Stomach (tissue), 9 donors: ENCODE measurements around the gene RXFP4. TPM values are rescaled to one million over a fixed set of nuclear protein-coding genes. Genes with fewer than 3 reads are reported as not detected.

Source experiments
- DNase-seq, 2 donors: peaks; one replicate each; pipeline versions ENCODE4 v3.0.0 to v3.0.0-alpha.2; 2013 to 2019
- H3K27ac ChIP-seq, 5 donors: fragments of 200-600 bp in 4 of 5; sonication (generic) in 4 of 5; one replicate each; pipeline ENCODE4 v1.5.1; 2013 to 2019; ENCODE audit warnings: mild to moderate bottlenecking in 1 of 5, moderate library complexity in 1 of 5
- H3K27me3 ChIP-seq, 3 donors: fragments of 200-600 bp; sonication (generic); one replicate each; pipeline ENCODE4 v1.5.1; 2017 to 2019; ENCODE audit warnings: mixed run types in 1 of 3
- H3K36me3 ChIP-seq, 4 donors: fragments of 200-600 bp; sonication (generic); 1 replicate in 3 of 4; 2 replicates in 1 of 4; pipeline ENCODE4 v1.5.1; 2016 to 2019
- H3K4me1 ChIP-seq, 4 donors: fragments of 200-600 bp; sonication (generic); one replicate each; pipeline ENCODE4 v1.5.1; 2016 to 2019
- H3K4me3 ChIP-seq, 4 donors: fragments of 200-600 bp; sonication (generic) in 3 of 4; one replicate each; pipeline ENCODE4 v1.5.1; 2016 to 2019; ENCODE audit warnings: mild to moderate bottlenecking in 1 of 4
- H3K9me3 ChIP-seq, 4 donors: fragments of 200-600 bp; sonication (generic); one replicate each; pipeline ENCODE4 v1.5.1; 2016 to 2019
- CTCF ChIP-seq, 7 experiments: fragments of 450-650 bp in 4 of 7; fragments of 200-600 bp in 3 of 7; sonication (generic) in 3 of 7; IDR thresholded peaks; one replicate each; pipeline ENCODE4 v1.5.1; 2016 to 2019; ENCODE audit warnings: antibody characterized with exemption in 7 of 7, control low read depth in 2 of 7, mild to moderate bottlenecking in 1 of 7
- EP300 ChIP-seq: sonication (generic); formaldehyde crosslinking; IDR thresholded peaks from one replicate; pipeline ENCODE4 v1.6.1; 2017; ENCODE audit warnings: antibody characterized with exemption
- POLR2A ChIP-seq, 4 donors: fragments of 450-650 bp; IDR thresholded peaks; one replicate each; pipeline ENCODE4 v1.6.1; 2016; ENCODE audit warnings: antibody characterized with exemption in 4 of 4, control low read depth in 2 of 4, mild to moderate bottlenecking in 1 of 4, moderate library complexity in 1 of 4
- POLR2AphosphoS5 ChIP-seq, 3 donors: sonication (generic); formaldehyde crosslinking; IDR thresholded peaks; one replicate each; pipeline ENCODE4 v1.6.1; 2016; ENCODE audit warnings: antibody characterized with exemption in 3 of 3
- WGBS, 5 donors: extraction: QIAGEN DNeasy Blood & Tissue Kit in 3 of 5; methylation state at CpG; one replicate each; pipeline versions ENCODE4 v1.1.5 to v1.1.7; 2013 to 2018; 5-methylcytosine and 5-hydroxymethylcytosine counted together
- intact Hi-C: fragments of 100-400 bp; cut with DNase I; formaldehyde crosslinking; loops from one replicate; pipeline ENCODE4 v1.15.1; 2023; ENCODE audit warnings: low total_unique reads
- polyA plus RNA-seq, 3 donors: library from polyadenylated mRNA; stranded (reverse); fragments of 200-250 nt; gene quantifications; one replicate each; pipeline ENCODE4 v1.2.3, GENCODE V29; 2013
- total RNA-seq, 5 donors: library from RNA; depleted of rRNA; stranded (reverse); fragments of >200 nt; gene quantifications; one replicate each; pipeline versions ENCODE4 v1.1.0 to v1.2.3, GENCODE V29; 2014 to 2016
- donor health status: healthy with polysubstance abuse.
- donor health status: Bipolar disorder and iron deficiency.
- donor health status: healthy.

The RXFP4 gene
- total and polyA plus RNA-seq, 8 donors = 50.4 TPM; not detected in 7

- no peak for TF ChIP-seq POLR2A (IDR thresholded peaks at IDR 0.05)
- no peak for TF ChIP-seq CTCF (IDR thresholded peaks at IDR 0.05)
- TF ChIP-seq EP300 = no peak
- no peak for TF ChIP-seq POLR2AphosphoS5 (IDR thresholded peaks at IDR 0.05)
- H3K4me3 ChIP-seq = no peak overlapping the region
- WGBS, 5 donors = 83 to 94% (median 87%) methylated on average over 6 of the region's 6 CpGs
- H3K27me3 ChIP-seq = no peaks in the 10 kb centered on the region
- no peaks in the 10 kb centered on the region for H3K9me3 ChIP-seq
- peaks cover 0 to 6% (median 2%) of the 10 kb centered on the region in 4 donors for H3K4me1 ChIP-seq
- peaks cover 90 to 100% (median 100%) of the 10 kb centered on the region in 4 donors for H3K36me3 ChIP-seq
- no peak for DNase-seq
- intact Hi-C loops = no loop called here
- peak overlapping the region in 1 of 5 donors; percentile 7 for H3K27ac ChIP-seq
These were observed 10.5 kb downstream of the RXFP4 start for GRCh38 chr1:155951753-155952504.

DNA sequence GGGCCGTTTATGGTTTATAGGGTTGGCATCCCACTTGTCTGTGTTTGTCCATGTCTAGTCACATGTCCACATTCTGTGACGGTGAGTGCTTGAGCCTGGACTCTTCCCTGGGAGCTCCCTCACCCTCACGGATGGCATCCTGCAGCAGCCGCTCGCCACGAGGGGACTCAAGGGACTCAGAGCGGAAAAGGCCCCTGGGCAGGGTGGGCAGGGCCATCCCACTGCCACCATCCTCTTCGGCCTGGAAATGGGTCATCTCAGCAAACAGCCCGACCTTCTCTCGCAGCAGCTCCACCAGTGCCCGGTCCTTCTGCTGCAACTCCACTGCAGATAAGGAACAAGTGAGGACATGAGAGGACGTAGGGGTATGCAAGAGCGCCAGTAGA is 11.1 kb downstream of the RXFP4 start:
- no peak for DNase-seq
- 91 to 95% (median 92%) methylated on average over 11 to 13 of the region's 13 CpGs for WGBS, 5 donors
- H3K36me3 ChIP-seq = peaks cover 91 to 100% (median 100%) of the 10 kb centered on the region in 4 donors

GRCh38 chr1:155954645-155955044 is 13.2 kb downstream of the RXFP4 start:
- TF ChIP-seq CTCF (IDR thresholded peaks at IDR 0.05) (no peak), POLR2AphosphoS5 (IDR thresholded peaks at IDR 0.05) (no peak), POLR2A (IDR thresholded peaks at IDR 0.05) (no peak), EP300 (no peak)
- H3K27ac ChIP-seq = no peak overlapping the region
- no peaks in the 10 kb centered on the region for H3K9me3 ChIP-seq
- intact Hi-C loops = no loop called here
- DNase-seq = no peak
- peaks cover 90 to 100% (median 100%) of the 10 kb centered on the region in 4 donors for H3K36me3 ChIP-seq
- H3K4me1 ChIP-seq = no peaks in the 10 kb centered on the region
- H3K27me3 ChIP-seq = no peaks in the 10 kb centered on the region
- no peak overlapping the region for H3K4me3 ChIP-seq
- WGBS, 5 donors = 97 to 100% (median 99%) methylated on average over 3 of the region's 3 CpGs

More for the DNA sequence above, 11.1 kb downstream of the RXFP4 start:
- Histone ChIP-seq H3K9me3 (no peaks in the 10 kb centered on the region), H3K4me1 (peaks cover 0 to under 1% (median 0%) of the 10 kb centered on the region in 4 donors), H3K27ac (peak overlapping the region in 1 of 5 donors; percentile 7), H3K4me3 (no peak overlapping the region), H3K27me3 (no peaks in the 10 kb centered on the region)
- no peak for TF ChIP-seq EP300
- TF ChIP-seq POLR2AphosphoS5 (IDR thresholded peaks at IDR 0.05) = no peak
- no peak for TF ChIP-seq CTCF (IDR thresholded peaks at IDR 0.05)
- TF ChIP-seq POLR2A (IDR thresholded peaks at IDR 0.05) = no peak
- intact Hi-C loops = no loop called here

DNA sequence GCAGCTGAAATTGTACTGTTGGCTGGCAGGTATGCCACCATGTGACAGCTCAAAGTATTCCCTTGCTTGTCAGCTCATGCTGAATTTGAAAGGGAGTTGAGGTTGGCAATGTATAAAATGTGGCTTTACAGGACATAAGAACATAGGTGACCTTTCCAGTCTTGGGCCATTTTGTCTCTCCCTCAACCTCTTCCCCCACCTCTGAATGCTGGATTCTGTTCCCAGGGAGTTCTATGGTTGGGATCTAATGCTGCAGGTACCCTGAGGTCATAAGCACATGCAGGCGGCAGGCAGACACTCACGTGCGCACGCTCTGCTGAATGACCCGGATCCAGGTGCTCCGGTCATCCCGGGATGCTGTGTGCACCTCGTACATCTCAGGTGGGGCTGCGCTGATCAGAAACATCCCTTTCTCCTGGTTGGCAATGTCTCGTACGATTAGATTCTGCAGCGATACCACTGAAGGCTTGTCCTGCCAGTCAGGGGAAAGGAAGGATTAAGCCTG is 16.0 kb downstream of the RXFP4 start:
- intact Hi-C loops = no loop called here
- Histone ChIP-seq H3K27ac (no peak overlapping the region), H3K36me3 (peaks cover 85 to 100% (median 100%) of the 10 kb centered on the region in 4 donors), H3K4me3 (no peak overlapping the region), H3K9me3 (no peaks in the 10 kb centered on the region), H3K4me1 (peaks cover 4 to 21% (median 12%) of the 10 kb centered on the region in 4 donors), H3K27me3 (no peaks in the 10 kb centered on the region)
- 86 to 93% (median 92%) methylated on average over 12 of the region's 12 CpGs for WGBS, 5 donors
- no peak for TF ChIP-seq POLR2AphosphoS5 (IDR thresholded peaks at IDR 0.05)
- TF ChIP-seq CTCF (IDR thresholded peaks at IDR 0.05) = no peak
- TF ChIP-seq EP300 = no peak
- TF ChIP-seq POLR2A (IDR thresholded peaks at IDR 0.05) = no peak
- no peak for DNase-seq
